Activated naive CD8-positive, alpha-beta T cell treated with anti-CD3 and anti-CD28 coated beads, Interleukin-2, amount 50 U/mL, for 16 hours (primary cell): ENCODE measurements around the gene LRRC25.

Experiments used
- DNase-seq: peaks from one replicate; pipeline ENCODE4 v3.0.0-alpha.2; 2020; ENCODE audit warnings: low read depth, low spot score

LRRC25 gene

GRCh38 chr19:18435842-18436670 is 38.6 kb upstream of the LRRC25 start:
- DNase-seq = no peak

GRCh38 chr19:18435178-18435841 is 37.9 kb upstream of the LRRC25 start:
- DNase-seq = no peak

GRCh38 chr19:18434411-18435175 is 37.2 kb upstream of the LRRC25 start:
- no peak for DNase-seq

- DNase-seq = no peak
Observed at GRCh38 chr19:18433735-18434398, 36.4 kb upstream of the LRRC25 start.

GRCh38 chr19:18433015-18433691 is 35.7 kb upstream of the LRRC25 start:
- no peak for DNase-seq

- DNase-seq = no peak
Observed at GRCh38 chr19:18432275-18433014, 35.0 kb upstream of the LRRC25 start.

- DNase-seq = no peak
Observed at GRCh38 chr19:18431351-18432197, 34.2 kb upstream of the LRRC25 start.

GRCh38 chr19:18430417-18431144 is 33.2 kb upstream of the LRRC25 start:
- DNase-seq = no peak

- no peak for DNase-seq
Observed at GRCh38 chr19:18429717-18430416, 32.4 kb upstream of the LRRC25 start.

- DNase-seq = no peak
Observed at GRCh38 chr19:18428787-18429674, 31.6 kb upstream of the LRRC25 start.

GRCh38 chr19:18428173-18428786 is 30.9 kb upstream of the LRRC25 start:
- DNase-seq = no peak

- DNase-seq = no peak
Observed at GRCh38 chr19:18427743-18428113, 30.3 kb upstream of the LRRC25 start.

- DNase-seq = no peak
Observed at GRCh38 chr19:18427080-18427742, 29.8 kb upstream of the LRRC25 start.

- DNase-seq = no peak
Observed at GRCh38 chr19:18426416-18426767, 29.0 kb upstream of the LRRC25 start.

GRCh38 chr19:18425515-18426415 is 28.3 kb upstream of the LRRC25 start:
- DNase-seq = no peak
